Esophagus mucosa (tissue), 1 donor: Measurements from ENCODE around the gene ZSCAN5A. TPM values are rescaled to one million over a fixed set of nuclear protein-coding genes. Genes with fewer than 3 reads are reported as not detected.
"Not testable (repeated sequence)": the region's sequence is repeated elsewhere in the genome, so short reads cannot be mapped to it uniquely, and the experiment has no call there.

Experiments used
- ATAC-seq: fragments of 200-7000 bp; cut with Tn5 transposase; one replicate; pipeline ENCODE4 v1.9.1; 2020
- total RNA-seq: library from RNA; stranded (reverse); gene quantifications from one replicate; pipeline ENCODE4 v1.2.4, GENCODE V29; 2023
- donor health status: DM: yes; HTN: yes; CAD: no.

Gene ZSCAN5A, protein sequence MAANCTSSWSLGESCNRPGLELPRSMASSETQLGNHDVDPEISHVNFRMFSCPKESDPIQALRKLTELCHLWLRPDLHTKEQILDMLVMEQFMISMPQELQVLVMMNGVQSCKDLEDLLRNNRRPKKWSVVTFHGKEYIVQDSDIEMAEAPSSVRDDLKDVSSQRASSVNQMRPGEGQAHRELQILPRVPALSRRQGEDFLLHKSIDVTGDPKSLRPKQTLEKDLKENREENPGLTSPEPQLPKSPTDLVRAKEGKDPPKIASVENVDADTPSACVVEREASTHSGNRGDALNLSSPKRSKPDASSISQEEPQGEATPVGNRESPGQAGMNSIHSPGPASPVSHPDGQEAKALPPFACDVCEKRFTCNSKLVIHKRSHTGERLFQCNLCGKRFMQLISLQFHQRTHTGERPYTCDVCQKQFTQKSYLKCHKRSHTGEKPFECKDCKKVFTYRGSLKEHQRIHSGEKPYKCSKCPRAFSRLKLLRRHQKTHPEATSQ
- 7.8 TPM for total RNA-seq

DNA sequence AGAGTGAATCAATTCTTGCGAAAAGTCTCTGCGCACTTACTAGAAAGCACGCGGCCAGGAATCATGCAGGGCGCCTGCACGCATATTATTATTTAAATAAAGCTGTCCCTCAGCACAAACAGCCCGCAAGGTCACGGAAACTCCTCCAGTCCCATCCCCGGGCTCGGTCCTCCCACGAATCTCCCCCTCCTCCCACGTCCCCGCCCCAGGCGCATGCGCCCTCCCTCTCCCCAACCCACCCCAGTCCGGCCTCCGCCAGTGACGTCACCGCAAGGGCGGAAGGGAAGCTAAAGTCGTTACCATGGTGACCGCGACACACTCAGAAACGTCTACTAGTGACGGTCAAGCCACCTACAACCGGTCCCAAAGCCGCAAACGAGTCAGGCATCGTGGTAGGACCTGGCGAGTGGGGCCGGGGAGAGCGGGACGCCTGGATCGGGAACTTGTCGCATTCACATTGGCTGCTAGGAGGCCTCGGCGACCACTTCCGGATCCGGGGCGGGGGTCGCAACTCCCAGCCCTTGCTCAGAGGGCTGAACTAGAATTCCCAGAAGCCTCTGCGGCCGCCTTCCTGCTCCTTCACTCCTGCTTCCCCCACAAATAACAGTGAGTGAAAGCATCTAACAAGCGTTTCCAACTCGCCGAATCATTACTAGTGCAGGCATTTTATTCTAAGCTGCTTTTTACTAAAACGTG lies at the start of gene ZSCAN5A:
Gene ZSCAN5A, minus strand, starts transcription at position 459 of the 696 bp plus-strand sequence. CDS start 89,793 bp downstream, outside the sequence.
- ATAC-seq: peak; percentile 90

DNA sequence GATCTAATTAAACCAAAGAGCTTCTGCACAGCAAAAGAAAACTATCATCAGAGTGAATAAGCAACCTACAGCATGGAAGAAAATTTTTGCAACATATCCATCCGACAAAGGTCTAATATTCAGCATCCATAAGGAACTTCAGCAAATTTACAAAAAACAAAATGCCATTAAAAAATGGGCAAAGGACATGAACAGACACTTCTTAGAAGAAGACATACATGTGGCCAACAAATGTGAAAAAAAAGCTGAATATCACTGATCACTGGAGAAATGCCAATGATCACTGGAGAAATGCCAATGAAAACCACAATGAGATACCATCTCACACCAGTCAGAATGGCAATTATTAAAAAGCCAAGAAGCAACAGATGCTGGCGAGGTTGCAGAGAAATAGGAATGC lies 46.2 kb upstream of the ZSCAN5A start:
- no peak for ATAC-seq

DNA sequence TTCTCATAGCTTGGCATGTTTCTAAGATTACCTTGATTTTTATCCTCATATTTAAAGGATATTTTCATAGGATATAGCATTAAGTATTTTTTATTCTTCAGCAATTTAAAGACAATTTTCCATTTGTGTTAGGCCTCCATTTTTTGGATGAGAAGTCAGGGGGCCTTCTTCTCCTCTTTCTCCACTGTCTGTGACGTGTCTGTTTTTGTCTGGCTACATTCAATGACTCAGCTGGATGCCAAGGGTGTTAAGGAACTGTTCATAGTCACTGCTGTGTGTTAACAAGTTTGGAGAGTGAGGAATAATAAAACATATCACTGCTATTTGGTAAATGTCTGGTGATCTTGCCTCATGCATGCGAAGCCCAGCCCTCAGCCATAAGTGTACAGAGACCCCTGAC lies 42.3 kb upstream of the ZSCAN5A start:
- ATAC-seq: no peak

DNA sequence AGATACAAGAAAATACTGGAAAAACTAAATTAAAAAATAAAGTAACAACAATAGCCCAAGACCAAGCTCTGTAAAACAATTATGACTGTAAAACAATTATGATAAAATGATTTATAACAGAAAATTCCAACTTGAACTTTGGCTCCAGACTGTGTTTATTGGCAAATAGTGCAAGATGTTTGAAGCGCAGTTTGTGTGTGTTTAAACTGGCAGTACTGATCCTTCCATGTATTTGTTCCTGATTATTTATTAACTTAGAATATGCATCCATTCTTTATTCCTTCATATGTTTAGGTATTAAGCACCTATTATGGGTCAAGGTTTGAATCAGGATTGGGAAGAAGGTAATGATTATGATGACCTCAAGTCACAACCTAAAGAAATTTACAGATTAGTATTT lies 40.9 kb upstream of the ZSCAN5A start:
- ATAC-seq: no peak

DNA sequence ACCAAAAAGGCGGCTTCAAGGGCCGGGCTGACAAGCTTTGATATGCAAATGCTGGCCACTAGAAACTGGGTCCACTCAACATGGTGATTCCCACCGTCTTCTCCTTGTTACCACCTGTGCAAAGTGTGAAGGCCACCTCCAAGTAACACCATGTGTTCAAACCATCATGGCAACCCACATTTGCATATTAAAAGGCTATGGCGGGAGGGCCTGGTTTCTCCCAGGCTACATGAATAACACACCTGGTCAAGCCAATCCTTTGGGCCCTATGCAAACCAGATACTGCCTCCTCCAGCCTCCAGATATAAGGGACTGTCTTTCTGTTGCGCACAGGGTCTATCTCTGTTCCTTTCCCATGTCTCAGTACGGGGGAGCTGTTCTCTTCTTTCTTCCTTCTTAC lies 36.6 kb upstream of the ZSCAN5A start:
- ATAC-seq: no peak

DNA sequence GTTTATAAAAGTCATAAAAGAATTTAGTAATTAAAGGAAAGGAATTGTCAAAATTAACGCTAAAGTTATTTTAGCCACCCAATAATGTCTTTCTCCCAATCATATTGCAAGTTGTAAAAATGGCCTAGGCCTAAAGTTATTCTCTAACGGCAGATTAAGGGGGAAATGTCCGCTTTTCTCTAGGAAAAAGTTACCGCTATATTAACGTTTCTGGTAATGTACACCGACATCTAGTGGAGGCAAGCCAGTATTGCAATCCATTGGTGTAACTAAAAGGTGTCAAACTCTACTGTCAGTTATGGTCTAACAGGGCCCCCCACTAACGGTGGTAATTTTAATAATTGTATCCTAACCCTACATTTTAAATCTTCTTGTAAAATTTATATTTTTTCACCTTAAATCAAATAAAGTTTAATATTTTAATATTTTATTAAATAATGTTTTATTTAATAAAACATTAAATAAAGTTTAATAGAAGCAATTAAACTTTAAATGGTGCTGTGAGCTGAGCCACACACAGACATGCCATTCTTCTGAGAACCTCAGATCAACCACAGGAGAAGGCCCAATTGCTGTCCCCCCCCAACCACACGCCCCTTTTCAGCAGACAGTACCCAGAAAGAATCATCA lies 35.9 kb upstream of the ZSCAN5A start:
- ATAC-seq: no peak

DNA sequence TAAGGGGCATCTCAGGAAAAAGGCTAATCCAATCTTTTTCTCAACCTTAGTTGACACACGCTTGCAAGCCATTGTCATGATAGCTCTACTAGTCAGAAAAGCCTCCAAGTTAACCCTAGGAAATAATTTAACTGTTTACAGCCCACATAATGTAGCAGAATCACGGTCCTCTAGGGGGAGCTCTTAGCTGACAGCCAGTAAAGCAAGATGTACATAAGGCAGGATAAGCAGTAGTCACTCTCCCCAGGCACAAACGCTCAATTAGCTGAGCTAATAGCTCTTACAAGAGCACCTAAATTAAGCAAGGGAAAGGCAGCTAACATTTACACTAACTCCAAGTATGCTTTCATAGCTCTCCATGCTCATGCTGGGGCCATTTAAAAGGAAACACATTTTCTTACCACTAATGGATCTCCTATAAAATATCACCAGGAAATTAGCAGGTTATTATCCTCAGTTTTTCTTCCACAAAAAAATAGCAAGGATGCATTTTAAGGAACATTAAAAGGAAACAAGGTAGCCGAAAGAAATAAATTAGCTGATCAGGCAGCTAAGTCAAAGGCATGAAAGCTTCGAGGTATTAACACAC lies 33.7 kb upstream of the ZSCAN5A start:
- ATAC-seq: no peak

DNA sequence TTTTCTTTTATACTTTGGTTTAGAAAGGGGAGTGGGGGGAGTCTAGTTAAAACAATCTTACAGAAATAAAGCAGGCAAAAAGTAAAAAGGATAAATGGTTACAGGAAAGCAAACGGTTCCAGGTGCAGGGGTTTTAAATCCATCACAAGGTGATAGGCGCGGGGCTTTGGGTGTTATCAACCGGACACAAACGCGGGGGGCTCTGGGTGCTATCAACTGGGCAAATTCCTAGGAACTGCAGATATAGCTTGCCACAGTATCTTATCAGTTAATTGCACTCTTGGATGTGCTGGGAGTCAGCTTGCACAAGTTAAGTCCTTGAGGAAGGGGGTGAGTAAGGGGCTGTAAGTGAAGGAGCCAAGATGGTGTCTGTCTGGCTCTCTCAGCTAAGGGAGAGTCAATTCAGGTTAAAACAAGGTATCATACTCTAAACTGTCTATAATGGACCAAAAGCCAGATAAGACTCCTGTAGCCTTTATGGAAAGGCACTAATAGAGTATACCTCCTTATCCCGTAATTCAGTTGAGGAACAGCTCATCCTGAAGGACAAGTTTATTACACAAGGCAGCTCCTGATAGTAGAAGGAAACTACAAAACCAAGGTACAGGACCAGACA lies 32.6 kb upstream of the ZSCAN5A start:
- no peak for ATAC-seq

DNA sequence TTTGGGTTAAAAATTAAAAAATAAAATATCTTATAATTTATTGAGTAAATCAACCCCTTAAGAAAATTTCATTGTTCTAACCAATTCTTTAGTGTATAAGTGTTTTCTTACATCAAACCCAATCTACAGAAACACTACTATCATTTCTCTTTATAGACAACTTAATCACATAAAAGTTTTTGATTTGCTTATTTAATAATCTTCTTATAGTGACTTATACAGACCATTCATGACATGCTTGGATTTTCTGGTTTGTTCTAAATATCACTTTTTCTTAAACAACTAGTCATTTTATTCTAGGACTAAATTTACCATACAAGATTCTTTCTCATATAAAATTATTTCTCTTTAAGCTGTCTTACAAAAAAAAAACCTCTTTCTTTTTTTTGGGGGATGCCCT lies 27.3 kb upstream of the ZSCAN5A start:
- no peak for ATAC-seq

DNA sequence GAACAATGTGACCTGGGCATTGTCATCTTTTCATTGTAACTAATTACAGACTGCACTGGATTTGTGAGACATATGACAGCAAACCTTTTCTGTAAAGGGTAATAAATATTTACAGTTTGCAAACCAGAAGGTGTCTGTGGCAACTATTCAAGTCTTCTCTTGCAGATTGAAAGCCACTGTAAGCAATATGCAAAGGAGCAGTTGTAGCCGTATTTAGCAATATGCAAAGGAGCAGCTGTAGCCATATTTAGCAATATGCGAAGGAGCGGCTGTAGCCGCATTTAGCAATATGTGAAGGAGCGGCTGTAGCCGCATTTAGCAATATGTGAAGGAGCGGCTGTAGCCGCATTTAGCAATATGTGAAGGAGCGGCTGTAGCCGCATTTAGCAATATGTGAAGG lies 24.4 kb upstream of the ZSCAN5A start:
- ATAC-seq: not testable (repeated sequence)

DNA sequence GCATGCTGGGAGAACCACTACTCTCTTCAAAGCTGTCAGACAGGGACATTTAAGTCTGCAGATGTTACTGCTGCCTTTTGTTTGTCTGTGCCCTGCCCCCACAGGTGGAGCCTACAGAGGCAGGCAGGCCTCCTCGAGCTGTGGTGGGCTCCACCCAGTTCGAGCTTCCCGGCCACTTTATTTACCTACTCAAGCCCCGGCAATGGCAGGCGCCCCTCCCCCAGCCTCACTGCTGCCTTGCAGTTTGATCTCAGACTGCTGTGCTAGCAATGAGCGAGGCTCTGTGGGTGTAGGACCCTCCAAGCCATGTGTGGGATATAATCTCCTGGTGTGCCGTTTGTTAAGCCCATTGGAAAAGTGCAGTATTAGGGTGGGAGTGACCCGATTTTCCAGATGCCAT lies 22.4 kb upstream of the ZSCAN5A start:
- not testable (repeated sequence) for ATAC-seq

DNA sequence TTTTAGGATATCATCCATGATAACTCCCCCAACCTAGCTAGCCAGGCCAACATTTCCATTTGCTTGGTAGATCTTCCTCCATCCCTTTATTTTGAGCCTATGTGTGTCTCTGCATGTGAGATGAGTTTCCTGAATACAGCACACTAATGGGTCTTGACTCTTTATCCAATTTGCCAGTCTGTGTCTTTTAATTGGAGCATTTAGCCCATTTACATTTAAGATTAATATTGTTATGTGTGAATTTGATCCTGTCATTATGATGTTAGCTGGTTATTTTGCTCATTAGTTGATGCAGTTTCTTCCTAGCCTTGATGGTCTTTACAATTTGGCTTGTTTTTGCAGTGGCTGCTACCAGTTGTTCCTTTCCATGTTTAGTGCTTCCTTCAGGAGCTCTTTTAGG lies 20.7 kb upstream of the ZSCAN5A start:
- not testable (repeated sequence) for ATAC-seq

DNA sequence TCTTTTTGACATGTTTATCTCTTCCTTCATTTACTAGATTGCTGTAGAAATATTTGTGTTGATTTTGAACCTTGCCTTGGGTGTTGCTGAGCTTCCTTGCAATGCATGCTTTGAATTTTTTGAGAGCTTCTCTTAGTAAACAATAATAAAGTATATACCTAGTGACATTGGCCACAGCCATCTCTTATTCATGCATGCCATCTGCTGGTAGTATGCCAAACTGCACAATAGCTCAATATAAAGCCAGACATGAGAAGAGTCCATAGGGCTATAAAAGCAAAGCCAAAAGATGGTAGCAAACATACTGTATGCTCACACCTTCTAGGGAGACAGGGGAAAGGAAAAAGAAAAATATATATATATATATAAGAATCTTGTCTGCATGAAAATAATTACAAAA lies 18.9 kb upstream of the ZSCAN5A start:
- ATAC-seq: peak; percentile 66

DNA sequence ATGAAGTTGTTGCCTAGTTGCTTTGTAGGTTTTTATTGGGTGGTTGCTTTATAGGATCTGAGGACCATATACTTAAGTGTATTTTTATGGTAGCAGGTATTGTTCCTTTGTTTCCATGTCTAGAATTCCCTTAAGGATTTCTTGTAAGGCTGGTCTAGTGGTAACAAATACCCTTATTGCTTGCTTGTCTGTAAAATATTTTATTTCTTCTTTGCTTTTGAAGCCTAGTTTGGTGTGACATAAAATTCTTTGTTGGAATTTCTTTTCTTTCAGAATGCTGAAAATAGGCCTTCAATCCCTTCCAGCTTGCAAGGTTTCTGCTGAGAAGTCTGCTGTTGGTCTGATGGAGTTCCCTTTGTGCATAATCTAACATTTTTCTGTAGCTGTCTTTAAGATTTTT lies 18.1 kb upstream of the ZSCAN5A start:
- no peak for ATAC-seq

DNA sequence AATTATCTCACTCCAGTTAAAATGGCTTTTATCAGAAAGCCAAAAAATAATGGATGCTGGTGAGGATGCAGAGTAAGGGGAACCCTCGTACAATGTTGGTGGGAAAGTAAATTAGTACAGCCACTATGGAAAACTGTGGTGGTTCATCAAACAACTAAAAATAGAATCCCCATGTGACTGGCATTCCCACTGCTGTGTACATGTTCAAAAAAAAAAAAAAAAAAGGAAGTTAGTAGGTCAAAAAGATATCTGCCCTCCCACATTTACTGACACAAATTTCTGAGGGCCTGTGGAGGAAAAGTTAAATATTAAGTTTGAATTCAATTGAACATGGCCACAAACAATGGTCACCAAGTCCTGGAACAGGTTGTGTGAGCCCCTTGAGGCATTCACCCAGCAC lies 9.8 kb upstream of the ZSCAN5A start:
- no peak for ATAC-seq

DNA sequence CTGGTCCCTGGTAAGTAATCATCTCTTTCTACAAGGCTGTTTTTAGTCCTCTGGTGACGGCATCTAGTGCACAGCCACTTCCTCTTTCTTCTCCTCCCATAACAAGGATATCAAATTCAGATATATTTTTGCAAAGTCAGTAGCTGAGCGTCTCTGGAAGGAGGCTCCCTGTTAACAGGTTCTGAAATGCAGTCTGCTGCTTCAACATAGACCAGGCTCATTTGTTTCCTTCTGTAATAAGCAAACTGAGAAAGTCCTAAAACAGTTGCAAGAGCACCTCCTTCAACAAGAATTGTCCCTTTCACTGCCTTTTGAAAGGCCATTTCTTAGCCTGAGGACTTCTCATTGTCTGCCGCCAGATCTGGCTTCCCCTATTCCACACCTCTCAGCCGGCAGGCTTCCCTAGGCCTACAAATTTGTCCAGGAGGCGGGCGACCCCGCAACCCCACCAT lies 7.4 kb upstream of the ZSCAN5A start:
- ATAC-seq: no peak

DNA sequence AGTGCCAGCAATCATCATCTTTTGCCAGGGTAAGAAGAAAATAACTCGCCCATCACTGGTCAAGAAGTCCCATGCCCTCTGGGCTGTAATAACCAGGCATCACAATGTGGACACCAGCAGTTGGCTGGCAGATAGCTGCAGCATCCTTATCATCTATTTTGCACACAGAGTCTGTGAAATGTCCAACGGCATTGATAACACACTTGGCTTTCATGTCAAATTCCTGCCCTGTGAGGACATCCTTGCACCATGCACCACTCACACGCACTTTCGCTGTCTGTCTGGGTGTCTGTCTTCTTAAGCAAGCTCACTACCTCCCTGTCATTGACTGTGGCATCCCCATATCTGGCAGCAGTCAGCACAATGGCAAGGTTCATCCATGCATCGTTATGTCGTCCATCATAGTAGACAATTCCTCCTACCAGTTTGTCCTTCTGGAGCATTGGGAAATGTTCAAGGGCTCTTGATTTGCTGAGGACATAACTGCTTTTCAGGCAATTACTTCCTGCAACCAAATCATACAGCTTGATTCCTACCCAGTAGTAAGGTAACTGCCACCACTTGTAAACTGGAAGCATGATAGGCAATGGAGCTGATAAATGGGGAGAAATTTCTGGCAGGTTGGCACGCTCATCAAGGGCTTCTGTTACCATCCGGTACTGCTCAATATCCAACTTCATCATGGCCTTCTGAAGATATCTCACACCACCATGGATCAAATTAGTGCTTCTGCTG lies 6.8 kb upstream of the ZSCAN5A start:
- no peak for ATAC-seq

DNA sequence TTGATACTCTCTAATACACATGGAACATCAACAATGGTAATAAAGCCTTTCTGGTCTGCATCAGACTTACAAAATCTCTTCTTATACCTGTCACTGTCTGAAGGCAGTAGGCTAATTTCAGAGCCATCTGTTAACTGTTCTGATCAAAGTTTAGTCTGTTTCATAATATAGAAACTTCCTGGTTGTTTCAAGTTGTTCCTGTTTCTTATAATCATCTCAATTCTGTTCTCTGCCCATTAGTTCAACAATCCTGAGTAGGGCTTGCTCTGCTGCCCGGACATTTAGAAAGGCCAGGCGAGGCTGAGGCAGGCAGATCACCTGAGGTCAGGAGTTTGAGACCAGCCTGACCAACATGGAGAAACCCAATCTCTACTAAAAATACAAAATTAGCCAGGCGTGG lies 5.4 kb upstream of the ZSCAN5A start:
- no peak for ATAC-seq

DNA sequence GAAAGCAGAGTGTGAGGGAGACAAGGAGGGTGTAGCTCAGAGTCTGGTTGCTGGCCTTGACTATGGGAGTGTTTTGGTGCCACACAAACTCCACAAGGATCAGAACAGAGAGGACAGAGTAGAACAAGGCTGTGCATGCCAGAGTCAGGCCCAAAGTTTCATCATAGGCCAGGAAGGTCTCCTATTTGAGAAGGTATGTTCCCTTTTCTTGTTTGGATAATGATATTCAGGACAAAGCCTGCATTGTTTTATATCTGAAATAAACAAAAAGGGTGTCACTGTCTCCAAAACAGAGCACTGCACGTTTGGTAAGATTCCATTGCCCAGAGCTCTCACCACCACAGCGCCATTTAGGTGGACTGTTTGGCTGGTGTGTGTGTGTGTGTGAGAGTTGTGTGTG lies 3.1 kb upstream of the ZSCAN5A start:
- no peak for ATAC-seq

DNA sequence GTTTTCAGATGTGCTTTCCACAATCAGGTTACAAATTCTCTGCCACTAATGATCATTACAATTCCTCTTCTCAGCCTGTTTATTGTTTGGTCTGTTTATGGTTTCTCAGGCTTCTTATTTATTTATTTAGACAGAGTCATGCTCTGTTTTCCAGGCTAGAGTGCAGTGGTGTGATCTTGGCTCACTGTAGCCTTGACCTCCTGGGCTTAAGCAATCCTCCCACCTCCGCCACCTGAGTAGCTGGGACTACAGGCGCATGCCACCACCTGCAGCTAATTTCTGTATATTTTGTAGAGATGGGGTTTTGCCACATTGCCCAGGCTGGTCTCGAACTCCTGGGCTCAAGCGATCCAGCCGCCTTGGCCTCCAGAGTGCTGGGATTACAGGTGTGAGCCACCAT lies 2.1 kb upstream of the ZSCAN5A start:
- ATAC-seq: no peak

DNA sequence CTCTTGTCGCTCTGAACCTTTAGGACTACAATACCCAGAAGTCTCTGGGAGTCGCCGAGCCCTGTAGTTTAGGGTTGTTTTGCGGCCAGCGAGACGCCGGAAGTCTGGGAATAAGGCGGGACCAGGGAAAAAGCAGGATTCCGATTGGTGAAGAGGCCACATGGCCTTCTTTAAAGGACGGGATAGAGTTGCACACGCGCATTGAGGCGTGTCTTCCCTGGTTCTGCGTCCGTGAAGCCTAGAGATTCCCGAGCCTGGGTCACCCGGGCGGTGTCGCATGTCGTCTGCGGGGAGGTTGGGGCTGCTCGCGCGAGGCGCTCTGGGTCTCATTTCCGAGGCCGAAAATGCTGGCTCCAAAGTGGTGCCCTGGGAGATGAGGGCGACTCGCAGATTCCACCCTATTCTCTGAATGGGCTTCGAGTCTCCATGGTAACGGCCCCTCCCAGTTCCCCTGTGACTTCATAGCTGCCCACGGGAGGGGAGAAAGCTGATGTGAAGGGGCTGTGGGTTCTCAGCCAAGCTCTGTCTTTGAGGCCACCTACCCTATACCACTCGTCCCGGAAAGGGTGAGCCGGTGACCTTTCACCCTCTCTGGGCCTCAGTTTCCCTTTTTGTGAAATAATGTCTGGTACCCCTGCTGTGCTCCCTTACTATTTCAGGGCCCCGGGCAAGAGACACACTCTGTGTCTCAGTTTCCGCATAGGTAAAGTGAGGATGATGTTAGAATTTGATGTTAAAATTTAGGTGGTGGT lies 614 bp upstream of the ZSCAN5A start:
- peak; percentile 94 for ATAC-seq
